Measurements from ENCODE around the gene NR2F1.

GRCh38 chr5:93601071-93601801, 18.2 kb downstream of the NR2F1 start:
- TF ChIP-seq CTCF (IDR thresholded peaks at IDR 0.05) (no peak), POLR2A (IDR thresholded peaks at IDR 0.05) (no peak)
